ENCODE data around the gene AQP1. TPM values are rescaled to one million over a fixed set of nuclear protein-coding genes. Genes with fewer than 3 reads are reported as not detected.
A peak's percentile ranks its signal among the peaks of the same experiment; 100 is the strongest.

AQP1 gene
- total RNA-seq, 4 donors from 2014 or later: 92.1 to 139 (median 110) TPM

DNA sequence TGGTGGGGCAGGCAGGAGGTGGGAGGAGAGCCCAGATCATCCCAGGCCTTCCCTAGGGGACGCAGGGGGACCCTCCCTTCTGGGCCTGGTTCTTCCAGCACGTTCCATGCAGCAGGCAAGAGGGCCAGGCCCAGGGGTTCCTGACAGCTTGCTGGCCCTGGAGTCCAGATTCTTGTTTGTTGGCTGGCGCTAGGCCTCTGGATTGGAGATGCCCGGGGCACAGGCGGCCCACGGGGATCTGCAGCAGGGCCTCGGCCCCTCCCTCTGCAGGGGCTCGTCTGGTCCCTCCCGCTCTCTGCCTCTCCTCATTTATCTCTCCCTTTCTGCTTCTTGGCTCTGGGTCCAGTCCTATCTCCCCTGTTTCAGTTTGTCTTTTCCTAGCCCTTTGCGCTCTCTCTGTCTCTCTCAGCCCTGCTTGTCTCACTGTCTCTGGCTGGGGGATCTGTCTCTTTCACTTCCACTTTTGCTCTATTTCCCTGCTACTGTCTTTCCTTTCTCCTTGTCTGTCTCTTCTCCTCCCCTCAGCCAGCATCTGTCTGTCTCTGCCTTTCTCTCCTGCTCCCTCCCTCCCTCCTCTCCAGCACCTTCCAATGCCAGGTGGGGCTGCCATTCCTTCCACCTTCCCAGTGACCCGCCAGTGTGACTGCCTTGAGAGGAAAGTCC lies 1.1 kb upstream of the AQP1 start:
- DNase-seq (ENCODE audit: low spot score in 2 of 2): no peak
- Histone ChIP-seq H3K27me3 (no peaks in the 10 kb centered on the region), H3K36me3 (no peaks in the 10 kb centered on the region), H3K27ac (no peak overlapping the region), H3K4me3 (no peak overlapping the region), H3K4me1 (peaks cover 65% of the 10 kb centered on the region), H3K9me3 (no peaks in the 10 kb centered on the region)
- WGBS: 50% methylated on average over 9 of the region's 11 CpGs
- TF ChIP-seq EP300 (IDR thresholded peaks at IDR 0.05): no peak
- no peak for TF ChIP-seq POLR2AphosphoS5 (IDR thresholded peaks at IDR 0.05)
- TF ChIP-seq, protein P1, sequence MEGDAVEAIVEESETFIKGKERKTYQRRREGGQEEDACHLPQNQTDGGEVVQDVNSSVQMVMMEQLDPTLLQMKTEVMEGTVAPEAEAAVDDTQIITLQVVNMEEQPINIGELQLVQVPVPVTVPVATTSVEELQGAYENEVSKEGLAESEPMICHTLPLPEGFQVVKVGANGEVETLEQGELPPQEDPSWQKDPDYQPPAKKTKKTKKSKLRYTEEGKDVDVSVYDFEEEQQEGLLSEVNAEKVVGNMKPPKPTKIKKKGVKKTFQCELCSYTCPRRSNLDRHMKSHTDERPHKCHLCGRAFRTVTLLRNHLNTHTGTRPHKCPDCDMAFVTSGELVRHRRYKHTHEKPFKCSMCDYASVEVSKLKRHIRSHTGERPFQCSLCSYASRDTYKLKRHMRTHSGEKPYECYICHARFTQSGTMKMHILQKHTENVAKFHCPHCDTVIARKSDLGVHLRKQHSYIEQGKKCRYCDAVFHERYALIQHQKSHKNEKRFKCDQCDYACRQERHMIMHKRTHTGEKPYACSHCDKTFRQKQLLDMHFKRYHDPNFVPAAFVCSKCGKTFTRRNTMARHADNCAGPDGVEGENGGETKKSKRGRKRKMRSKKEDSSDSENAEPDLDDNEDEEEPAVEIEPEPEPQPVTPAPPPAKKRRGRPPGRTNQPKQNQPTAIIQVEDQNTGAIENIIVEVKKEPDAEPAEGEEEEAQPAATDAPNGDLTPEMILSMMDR (IDR thresholded peaks at IDR 0.05): no peak
- no peak for TF ChIP-seq POLR2A (IDR thresholded peaks at IDR 0.05)

DNA sequence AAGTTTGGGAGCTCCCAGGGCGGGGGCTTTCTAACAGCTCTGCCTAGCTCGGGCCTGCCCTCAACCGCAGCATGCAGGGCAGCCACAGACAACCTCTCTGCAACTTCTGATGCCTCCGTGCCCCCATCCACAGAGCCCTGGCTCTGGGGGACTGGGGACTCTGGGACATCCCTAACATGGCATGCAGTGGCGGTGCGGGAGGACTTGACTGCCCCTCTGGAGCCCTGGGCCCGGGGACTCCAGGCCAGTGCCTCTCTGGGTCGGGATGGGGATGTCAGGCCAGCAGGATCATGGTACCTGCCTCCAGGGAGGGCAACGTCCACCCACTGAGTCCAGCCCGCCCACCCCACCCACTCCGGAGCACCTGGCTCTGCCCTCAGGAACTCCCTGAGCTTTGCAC lies 520 bp upstream of the AQP1 start:
- Histone ChIP-seq H3K36me3 (no peaks in the 10 kb centered on the region), H3K27me3 (no peaks in the 10 kb centered on the region), H3K27ac (no peak overlapping the region), H3K4me1 (peaks cover 59% of the 10 kb centered on the region), H3K9me3 (no peaks in the 10 kb centered on the region), H3K4me3 (peak overlapping the region; percentile 36)
- no peak for TF ChIP-seq EP300 (IDR thresholded peaks at IDR 0.05)
- no peak for TF ChIP-seq POLR2AphosphoS5 (IDR thresholded peaks at IDR 0.05)
- TF ChIP-seq, protein P1 (IDR thresholded peaks at IDR 0.05): no peak
- no peak for TF ChIP-seq POLR2A (IDR thresholded peaks at IDR 0.05)
- WGBS: 83% methylated on average over 5 of the region's 11 CpGs
- no peak for DNase-seq (ENCODE audit: low spot score in 2 of 2)

DNA sequence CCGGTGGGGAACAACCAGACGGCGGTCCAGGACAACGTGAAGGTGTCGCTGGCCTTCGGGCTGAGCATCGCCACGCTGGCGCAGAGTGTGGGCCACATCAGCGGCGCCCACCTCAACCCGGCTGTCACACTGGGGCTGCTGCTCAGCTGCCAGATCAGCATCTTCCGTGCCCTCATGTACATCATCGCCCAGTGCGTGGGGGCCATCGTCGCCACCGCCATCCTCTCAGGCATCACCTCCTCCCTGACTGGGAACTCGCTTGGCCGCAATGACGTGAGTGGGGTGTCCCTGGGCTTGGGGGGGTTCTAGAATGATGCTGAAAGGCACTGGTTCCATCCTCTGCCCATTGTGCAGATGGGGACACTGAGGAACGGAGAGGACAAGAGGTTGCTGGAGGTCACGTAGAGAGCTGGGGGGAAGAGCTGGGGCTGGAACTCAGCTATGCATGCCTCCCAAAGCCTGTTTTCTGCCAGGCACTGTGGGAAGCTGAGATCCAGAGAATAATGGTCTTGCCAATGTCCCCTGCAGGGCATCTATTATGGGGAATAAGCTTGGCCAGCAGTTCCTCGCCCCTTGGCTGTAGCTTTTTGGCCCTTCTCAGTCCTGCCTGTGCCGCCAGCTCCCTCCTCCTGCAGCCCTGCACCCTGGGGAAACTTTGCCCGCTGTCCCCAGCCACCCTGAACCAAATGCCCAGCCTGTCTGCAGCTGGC lies 523 bp downstream of the AQP1 start:
- no peak for DNase-seq (ENCODE audit: low spot score in 2 of 2)
- no peaks in the 10 kb centered on the region for H3K36me3 ChIP-seq
- peaks cover 49% of the 10 kb centered on the region for H3K4me1 ChIP-seq
- H3K4me3 ChIP-seq: peak overlapping the region; percentile 36
- WGBS: 77% methylated on average over 26 of the region's 26 CpGs
- no peak for TF ChIP-seq POLR2A (IDR thresholded peaks at IDR 0.05)
- TF ChIP-seq EP300 (IDR thresholded peaks at IDR 0.05): no peak
- TF ChIP-seq POLR2AphosphoS5 (IDR thresholded peaks at IDR 0.05): no peak
- TF ChIP-seq, protein P1 (IDR thresholded peaks at IDR 0.05): no peak
- no peaks in the 10 kb centered on the region for H3K9me3 ChIP-seq
- H3K27ac ChIP-seq: peak overlapping the region; percentile 46
- no peaks in the 10 kb centered on the region for H3K27me3 ChIP-seq

DNA sequence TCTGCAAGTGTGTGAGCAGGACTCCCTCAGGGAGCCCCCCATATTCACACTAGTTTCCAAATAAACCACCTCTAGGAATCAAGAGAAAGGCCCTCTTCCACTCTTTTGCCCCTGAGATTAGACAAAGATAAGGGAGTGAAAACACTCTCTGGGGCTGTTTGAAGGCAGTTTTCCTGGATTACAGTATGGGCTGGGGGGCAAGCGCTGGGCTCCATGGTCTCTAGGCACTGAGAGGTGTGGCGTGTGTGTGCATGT lies 1.0 kb downstream of the AQP1 start:
- Histone ChIP-seq H3K9me3 (no peaks in the 10 kb centered on the region), H3K36me3 (no peaks in the 10 kb centered on the region), H3K27me3 (no peaks in the 10 kb centered on the region), H3K27ac (peak overlapping the region; percentile 46), H3K4me1 (peaks cover 45% of the 10 kb centered on the region), H3K4me3 (peak overlapping the region; percentile 36)
- TF ChIP-seq POLR2A (IDR thresholded peaks at IDR 0.05) (no peak), POLR2AphosphoS5 (IDR thresholded peaks at IDR 0.05) (no peak), EP300 (IDR thresholded peaks at IDR 0.05) (no peak)
- TF ChIP-seq, protein P1 (IDR thresholded peaks at IDR 0.05): no peak
- DNase-seq (ENCODE audit: low spot score in 2 of 2): no peak
- 83% methylated on average over 2 of the region's 2 CpGs for WGBS

DNA sequence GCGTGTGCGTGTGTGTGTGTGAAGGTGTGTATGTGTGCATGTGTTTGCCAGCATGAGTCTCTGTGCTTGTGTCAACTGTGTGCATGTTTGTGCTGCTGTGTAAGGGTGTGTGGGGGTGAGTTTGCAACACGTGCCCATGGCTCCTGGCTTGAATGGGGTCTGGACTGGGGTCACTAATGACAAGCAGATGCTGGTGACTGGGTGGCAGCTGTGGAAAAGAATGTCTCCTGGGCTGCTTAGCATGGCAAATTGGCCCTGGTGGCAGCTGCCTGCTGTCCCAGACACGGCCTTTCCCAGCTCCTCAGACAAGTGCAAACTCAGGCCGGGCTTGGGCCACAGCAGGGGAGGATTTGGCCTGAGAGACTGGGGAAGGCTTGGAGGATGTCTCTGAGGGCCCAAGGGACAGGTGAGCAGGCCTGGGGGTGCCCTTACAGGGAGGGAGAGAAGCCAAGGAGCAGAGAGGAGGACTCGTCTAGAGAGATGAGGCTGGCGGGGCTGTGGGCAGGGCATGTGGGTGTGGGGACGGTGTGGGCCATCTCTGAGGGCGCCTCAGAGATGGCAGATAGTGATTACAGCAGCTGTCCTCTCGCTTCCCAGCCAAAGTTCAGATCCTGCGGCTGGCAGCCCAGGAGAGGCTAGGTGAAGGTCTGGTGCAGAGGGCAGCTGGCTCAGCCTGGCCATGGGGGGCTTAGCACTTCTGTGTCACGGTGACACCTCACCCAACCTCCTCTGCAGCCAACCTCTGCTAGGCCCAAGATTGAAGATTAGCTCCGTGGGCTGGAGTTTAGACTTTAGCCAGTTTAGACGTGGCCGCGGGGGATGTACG lies 1.5 kb downstream of the AQP1 start:
- TF ChIP-seq, protein P1 (IDR thresholded peaks at IDR 0.05): no peak
- TF ChIP-seq POLR2A (IDR thresholded peaks at IDR 0.05) (no peak), POLR2AphosphoS5 (IDR thresholded peaks at IDR 0.05) (no peak), EP300 (IDR thresholded peaks at IDR 0.05) (no peak)
- H3K9me3 ChIP-seq: no peaks in the 10 kb centered on the region
- H3K27ac ChIP-seq: peak overlapping the region; percentile 18
- no peaks in the 10 kb centered on the region for H3K36me3 ChIP-seq
- H3K4me3 ChIP-seq: peak overlapping the region; percentile 36
- H3K4me1 ChIP-seq: peaks cover 43% of the 10 kb centered on the region
- WGBS: 52% methylated on average over 14 of the region's 17 CpGs
- no peak for DNase-seq (ENCODE audit: low spot score in 2 of 2)
- no peaks in the 10 kb centered on the region for H3K27me3 ChIP-seq
